Measurements from ENCODE around the gene FRG2.
"Not testable (repeated sequence)": the region's sequence is repeated elsewhere in the genome, so short reads cannot be mapped to it uniquely, and the experiment has no call there.

The FRG2 gene

DNA sequence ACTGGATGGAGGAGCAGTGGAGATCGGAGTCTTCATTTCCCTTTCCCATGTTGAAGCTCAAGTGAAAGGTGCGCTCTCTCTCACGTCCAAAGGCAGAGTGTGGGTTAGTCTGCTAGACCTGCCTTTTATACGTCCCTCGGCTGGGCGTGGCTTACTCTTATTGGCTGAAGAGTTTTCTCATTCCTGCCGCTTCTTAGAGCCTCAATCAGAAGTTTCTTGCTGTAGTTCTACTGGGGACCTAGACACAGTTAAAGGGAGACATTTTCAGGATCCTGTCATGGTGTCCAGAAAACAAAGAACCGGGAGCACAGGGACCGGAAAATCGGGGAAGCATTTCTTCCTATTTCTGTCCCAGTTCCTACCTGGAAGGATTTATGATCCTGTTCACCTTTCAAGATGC, at the start of gene FRG2:
TSS of gene FRG2 (minus strand) at position 101 of the 400 bp plus-strand sequence. CDS start at position 49, 52 bp downstream.
- DNase-seq: not testable (repeated sequence)

DNA sequence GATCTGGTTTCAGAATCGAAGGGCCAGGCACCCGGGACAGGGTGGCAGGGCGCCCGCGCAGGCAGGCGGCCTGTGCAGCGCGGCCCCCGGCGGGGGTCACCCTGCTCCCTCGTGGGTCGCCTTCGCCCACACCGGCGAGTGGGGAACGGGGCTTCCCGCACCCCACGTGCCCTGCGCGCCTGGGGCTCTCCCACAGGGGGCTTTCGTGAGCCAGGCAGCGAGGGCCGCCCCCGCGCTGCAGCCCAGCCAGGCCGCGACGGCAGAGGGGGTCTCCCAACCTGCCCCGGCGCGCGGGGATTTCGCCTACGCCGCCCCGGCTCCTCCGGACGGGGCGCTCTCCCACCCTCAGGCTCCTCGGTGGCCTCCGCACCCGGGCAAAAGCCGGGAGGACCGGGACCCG, 41.3 kb upstream of the FRG2 start:
- DNase-seq: not testable (repeated sequence)

DNA sequence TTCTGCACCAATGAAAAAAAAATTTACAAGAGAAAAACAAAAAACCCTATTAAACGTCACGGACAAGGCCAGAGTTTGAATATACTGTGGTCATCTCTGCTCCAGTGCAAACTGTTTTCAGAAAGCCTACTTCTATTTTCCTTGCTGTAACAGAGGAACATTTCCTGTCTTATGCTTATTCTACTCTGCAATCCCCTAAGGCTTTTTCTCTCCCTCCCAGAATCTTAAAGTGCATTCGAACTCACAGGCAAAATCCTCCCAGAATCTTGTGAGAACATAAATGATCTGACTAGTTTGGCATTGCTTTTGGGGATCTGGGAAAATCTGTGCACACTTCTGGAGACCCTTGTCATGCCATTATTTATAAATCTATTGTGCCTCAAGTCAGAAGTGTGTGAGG, 37.7 kb upstream of the FRG2 start:
- DNase-seq: not testable (repeated sequence)

DNA sequence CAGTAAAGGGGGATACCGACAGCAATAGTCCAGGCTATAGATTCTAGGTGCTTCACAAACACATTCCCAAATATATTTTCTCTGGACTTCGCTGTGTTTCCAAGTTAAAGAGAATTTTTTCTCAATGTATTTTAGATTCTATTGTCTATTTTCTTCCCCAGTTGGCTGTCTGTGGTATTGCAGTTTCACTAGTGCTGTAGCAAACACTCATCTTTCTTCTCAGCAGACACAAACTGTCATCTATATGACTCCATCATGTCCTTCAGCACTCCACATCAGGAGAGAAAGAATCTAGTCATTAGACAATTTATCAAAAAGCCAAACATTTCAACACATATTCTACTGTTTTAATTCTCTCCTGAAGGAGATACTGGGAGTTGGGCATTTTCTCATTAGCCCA, 37.3 kb upstream of the FRG2 start, which contains the start of gene DBET:
TSS of gene DBET (plus strand) at position 161 of the 400 bp plus-strand sequence.
- DNase-seq: not testable (repeated sequence)

DNA sequence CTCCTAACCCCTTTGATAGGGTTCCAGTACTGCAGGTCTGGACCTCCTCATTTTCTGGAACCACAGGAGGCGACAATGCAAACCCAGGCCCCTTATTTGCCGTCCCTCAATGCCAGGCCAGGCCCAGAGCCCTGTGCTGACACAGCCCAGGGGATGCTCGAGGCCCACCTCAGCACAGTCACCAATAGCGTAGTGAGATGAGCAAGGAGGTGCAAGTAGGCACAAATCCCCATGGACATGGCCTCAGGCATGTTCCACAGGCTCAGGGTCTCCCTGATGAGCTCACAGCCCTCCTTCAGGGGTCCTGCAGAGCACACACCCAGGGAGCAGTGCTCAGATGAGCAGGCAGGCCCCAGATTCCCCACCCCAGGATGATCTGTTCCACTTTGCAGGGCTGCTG, 31.9 kb upstream of the FRG2 start:
- DNase-seq: not testable (repeated sequence)

DNA sequence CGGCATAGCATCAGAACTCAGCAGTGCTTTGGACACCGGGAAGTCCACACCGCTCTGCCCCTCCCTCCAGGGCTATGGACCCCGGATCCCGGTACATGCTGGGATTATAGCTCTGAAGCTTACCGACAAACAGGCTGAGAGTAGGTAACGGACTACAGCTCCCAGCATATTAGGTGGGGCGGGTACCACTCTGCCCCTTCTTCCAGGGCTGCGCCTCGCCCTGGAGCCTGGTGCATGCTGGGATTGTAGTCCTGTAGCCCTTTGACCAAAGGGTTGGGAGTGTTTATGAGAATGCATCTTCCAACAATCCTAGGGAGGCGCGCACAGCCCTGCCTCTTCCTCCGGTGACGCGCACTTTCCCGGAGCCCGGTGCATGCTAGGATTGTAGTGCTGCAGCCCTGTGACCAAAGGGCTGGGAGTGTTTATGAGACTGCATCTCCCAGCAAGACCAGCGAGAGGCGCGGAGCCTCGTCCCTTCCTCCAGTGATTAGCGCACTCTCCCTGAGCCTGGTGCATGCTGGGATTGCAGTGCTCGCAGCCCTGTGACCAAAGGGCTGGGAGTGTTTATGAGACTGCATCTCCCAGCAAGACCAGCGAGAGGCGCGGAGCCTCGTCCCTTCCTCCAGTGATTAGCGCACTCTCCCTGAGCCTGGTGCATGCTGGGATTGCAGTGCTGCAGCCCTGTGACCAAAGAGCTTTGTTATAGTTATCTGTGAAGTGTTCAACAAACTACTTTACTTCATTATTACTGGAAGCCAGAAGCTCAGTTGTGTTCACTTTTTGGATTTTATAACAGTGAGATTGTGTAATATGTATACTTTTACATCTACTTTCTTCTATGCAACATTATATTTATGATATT, 22.6 kb upstream of the FRG2 start:
- DNase-seq: not testable (repeated sequence)

DNA sequence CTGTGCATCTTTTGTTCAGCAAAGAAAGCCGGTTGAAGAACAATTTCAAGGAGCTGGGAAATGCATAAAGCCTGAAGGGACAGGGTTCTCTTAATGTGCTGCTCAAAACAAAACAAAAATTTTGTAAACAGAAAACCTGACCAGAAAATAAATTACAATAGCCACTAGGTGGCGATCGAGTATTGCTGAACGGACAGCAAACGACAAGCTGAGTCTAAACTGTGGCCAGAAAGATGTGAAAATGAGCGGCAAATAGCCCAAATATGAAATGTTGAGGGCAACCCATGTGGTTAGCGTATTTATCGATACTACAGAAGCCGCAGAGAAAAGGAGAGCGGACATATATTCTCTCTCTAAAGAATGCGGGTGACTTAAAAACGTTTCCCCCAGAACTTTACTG, 20.6 kb upstream of the FRG2 start:
- not testable (repeated sequence) for DNase-seq

DNA sequence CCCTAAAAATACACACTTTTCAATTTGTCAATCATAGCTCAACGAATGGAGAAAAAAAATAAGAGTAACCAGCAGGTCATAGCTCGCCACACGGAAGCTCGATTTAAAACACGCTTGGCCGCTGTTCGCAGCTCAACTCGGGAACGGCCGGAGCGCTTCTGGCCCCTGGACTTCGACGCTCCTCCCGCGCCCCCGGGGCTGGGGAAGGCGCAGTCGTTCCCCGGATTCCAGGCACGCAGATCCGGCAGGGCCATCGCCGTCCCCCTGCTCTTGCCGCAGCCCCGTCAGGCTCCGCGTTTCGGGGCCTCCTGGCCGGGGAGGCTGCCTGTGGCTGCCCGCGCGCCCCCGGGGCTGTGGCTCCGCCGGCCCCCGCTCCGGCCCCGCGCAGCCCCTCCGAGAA, 13.8 kb upstream of the FRG2 start:
- DNase-seq: not testable (repeated sequence)

DNA sequence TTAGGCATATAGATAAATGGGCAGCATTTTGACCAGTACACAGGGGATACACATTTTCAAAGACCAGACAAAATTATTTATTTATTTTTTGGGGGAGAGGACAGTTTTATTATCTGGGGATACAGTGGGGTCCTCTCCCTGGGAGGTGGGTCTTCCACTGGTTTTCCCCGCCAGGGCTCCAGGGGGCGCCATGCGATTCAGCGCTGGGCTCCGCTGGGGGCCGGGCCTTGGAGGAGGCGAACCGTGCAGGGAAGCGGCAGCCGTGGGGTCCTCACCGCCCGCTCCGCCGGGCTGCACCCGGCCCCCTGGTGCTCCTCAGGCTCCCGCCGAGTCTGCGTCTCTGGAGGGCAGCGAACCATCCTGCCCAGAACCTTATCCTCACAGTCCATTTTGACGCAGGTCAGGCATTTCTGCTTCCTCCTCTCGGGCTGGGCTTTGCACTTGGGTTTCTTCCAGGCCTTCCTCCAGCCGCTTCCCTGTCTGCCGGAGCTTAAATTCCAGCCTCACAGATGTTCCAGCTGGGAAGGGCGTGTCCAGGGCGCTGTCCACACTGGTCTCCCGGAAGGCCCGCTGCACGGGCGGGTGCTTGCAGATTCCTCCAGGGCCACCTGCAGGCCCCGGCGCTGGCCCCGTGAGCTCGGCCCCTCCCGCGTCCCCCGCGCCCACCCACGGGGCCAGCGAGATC, 10.8 kb upstream of the FRG2 start:
- DNase-seq: not testable (repeated sequence)

DNA sequence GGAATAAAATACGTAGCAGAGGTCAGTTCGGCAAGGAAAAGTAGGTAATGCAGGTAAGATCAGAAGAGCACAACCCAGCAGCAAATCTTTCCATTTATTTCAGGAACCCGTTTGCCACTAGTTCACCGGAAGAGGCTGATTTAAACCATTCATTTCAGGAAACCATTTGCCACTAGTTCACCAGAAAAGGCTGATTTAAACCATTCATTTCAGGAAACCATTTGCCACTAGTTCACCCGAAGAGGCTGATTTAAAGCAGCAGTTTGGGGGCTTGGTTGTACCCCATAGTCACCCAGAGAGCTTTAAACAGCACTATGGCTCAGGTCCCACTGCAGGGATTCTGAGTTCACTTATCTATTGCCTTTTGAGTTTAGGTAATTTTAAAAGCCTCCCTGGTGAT, 4.2 kb upstream of the FRG2 start:
- DNase-seq: not testable (repeated sequence)

DNA sequence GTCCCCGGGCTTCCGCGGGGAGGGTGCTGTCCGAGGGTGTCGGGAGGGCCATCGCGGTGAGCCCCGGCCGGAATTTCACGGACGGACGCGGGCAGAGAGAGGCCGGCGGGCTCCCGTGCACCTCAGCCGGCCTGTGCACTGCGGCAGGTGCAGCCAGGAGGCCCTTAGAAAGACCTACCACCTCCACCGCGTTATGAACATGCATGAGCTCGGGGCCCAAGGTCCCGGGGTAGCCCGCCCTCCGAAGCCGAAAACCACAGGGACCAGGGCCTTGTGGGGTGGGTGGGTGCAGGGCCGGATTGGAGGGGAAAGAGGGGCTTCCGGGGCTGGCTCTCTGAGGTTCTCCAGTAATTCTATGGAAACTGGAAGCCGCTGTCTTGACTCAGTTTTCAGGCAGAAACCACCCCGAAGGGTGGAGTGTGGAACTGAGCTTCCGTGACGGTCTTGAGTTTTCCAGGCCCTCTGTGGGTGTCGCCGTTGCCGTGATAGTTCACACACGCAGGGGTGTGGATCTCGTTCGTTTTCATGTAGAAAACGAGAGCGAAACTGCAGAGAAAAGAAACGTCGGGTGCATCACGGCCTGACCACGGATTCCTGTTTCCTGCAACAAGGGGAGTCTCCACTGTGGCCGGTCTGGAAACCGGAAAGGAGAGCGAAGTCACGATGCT, 4.3 kb downstream of the FRG2 start:
- DNase-seq: not testable (repeated sequence)

DNA sequence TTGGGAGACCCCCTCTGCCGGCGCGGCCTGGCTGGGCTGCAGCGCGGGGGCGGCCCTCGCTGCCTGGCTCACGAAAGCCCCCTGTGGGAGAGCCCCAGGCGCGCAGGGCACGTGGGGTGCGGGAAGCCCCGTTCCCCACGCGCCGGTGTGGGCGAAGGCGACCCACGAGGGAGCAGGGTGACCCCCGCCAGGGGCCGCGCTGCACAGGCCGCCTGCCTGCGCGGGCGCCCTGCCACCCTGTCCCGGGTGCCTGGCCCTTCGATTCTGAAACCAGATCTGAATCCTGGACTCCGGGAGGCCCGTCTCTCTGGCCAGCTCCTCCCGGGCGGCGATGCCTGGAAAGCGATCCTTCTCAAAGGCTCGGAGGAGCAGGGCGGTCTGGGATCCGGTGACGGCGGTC, 5.1 kb downstream of the FRG2 start:
- not testable (repeated sequence) for DNase-seq

DNA sequence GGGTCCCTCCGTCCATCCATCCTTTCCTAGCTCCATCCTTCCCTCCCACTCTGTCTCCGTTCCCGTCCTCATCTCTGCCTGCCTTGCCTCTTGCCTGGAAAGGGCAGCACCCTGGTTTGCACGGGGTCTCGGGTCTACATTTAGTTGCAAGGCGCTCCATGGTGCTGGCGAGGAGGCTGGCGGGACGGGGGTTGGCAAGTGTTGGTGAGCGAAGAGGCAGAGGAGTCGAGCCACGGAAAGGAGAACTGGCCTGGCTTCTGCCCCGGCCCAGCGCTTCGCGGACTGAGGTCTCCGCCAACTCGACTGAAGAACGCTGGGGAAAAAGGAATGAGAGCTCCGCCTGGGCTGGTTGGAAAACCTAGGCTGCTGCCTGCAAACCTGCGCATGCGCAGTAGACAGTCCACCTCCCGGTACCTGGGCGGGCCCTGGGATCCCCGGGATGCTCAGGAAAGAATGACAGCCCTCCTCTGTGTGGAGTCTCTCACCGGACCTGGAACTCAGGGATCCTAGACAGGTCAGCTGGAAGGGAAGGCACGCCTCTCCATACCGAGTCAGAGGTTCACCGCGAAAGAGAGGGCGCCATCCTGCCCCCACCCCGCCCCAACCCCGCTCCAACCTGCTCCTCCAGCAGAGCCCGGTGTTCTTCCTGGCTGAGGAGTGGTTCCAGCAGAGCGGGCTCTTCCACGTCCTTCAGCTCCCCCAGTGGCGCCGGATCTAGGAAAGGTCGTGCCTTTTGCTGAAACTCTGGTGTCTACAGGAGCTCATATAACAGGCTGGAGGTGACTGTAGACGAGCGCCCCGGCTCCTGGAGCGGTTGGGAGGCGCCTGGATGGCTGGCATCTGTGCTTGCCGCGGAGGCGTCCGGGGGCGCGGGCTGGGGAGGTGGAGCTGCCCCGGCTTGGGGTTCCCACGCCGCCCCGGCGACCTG, 6.0 kb downstream of the FRG2 start:
- DNase-seq: no peak

DNA sequence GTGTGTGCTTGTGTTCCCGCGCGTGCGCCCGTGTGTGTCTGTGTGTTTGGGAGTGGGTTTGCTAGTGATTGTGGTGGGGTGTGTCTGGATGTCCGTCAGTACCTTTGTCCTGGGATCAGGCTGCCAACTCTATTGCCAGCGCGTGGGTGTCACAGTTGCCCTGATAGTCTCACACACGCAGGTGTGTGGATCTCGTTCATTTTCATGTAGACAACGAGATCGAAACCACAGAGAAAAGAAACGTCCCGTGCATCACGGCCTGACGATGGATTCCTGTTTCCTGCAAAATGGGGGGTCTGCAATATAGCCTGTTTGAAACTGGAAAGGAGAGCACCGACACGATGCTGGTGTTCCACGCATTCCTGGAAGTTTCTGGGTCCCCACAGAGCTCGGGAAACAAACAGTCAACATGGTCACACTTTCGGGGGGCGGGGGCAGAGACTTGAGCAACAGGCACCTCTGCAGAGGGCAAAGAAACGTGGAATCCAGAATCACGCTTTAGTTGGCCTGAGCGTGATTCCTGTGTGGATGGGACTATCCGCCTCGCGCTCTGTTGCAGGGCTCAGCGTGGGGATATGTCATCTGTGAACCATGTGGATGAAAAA, 7.1 kb downstream of the FRG2 start:
- DNase-seq: not testable (repeated sequence)

DNA sequence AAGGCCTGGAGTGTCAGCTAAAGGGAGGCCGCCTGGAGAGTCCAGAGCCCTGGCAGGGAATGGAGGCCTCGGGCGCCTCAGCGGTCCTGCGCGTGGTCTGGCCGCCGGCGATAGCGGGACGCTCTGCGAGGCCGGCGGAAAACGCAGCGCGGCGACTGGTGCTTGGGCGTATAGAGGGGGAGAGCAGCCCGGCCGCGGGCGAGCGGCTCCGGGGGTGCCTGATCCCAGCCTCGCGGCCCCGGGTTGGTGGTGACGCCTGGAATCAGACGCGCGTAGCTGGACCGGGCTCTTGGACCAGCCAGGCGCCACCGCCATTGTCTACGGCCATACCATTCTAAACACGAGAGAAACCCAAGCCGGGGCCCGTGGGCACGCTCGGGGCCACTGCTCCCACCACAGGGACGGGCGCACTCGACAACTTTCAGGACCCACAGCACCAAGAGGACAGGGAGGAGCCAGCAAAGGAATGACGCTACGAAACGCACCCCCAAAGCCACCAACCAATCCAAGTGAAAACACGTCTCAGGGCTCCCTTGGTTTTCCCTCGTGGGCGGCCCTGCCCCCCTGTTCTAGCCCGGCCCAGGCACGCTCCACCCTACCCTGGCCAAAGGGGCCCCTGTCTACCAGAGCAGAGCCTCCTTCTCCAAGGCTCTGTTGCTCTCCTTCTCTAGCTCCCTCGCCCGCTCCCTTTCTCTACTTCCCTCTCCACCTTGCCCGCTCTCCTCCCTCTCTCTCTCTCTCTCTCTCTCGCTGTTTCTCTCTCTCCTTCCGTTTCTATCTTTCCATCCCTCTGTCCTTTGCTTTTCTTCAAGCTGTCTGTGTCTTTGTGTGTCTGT, 7.8 kb downstream of the FRG2 start:
- no peak for DNase-seq

DNA sequence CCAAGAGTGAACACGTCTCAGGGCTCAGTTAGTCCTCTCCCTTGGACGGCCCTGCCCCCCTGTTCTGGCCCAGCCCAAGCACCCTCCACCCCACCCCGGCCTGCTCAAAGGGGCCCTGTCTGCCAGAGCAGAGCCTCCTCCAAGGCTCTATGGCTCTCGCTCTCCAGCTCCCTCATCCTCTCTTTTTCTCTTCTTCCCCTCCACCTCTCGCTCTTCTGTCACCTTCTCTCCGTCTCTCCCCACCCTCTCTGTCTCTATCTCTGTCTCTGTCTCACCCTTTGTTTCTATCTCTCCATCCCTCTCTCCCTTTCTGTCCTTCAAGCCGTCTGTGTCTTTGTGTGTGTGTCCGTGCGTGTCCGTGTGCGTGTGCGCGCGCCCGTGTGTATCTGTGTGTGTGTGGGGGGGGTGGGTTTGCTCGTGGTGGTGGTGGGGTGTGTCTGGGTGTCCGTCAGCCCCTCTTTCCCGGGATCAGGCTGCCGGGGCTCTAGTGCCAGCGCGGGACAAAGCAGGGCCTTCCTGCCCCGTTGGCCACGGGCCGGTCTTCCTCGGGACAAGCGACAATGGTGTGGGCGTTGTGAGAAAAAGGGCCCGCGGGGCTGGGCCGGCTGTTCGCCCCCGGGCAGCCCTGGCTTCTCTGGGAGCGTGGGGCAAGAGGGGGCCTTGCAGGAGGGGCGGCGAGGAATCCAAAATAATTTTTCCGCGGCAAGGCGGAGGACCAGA, 8.7 kb downstream of the FRG2 start:
- DNase-seq: no peak

DNA sequence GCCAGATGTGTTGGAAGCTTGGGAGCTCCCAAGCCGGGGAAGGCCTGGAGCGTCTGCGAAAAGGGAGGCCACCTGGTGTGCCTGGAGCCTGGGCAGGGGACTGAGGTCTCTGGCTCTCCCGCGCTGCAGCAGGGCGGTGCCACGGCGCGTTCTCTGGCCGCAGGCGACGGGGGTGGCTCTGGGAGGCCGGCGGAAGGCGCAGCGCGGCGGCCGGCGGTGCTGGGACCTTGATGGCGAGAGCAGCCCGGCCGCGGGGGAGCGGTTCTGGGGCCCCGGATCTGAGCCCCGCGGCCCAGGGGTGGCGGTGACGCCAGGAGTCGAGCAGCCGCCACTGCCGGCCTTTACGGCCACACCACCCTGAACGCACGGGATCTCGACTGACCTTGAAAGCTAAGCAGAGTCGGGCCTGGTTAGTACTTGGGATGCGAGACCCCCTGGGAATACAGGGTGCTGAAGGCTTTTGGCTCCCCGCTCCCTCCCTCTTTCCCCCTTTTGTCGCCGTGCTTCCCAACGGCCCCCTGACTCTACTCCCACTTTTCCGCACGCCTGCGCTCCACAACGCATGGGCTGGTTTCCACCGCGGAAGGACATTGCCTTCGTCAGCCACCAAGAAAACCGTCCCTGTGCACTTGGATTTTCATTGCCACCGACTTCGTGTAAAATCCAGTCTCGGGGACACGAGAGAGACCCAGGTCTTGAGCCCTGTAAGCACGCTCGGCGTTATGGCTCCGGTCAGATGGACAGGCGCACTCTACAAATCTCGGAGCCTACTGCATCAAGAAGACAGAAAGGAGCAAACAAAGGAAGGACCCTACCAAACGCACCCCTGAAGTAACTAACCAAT, 9.5 kb downstream of the FRG2 start:
- DNase-seq: no peak

DNA sequence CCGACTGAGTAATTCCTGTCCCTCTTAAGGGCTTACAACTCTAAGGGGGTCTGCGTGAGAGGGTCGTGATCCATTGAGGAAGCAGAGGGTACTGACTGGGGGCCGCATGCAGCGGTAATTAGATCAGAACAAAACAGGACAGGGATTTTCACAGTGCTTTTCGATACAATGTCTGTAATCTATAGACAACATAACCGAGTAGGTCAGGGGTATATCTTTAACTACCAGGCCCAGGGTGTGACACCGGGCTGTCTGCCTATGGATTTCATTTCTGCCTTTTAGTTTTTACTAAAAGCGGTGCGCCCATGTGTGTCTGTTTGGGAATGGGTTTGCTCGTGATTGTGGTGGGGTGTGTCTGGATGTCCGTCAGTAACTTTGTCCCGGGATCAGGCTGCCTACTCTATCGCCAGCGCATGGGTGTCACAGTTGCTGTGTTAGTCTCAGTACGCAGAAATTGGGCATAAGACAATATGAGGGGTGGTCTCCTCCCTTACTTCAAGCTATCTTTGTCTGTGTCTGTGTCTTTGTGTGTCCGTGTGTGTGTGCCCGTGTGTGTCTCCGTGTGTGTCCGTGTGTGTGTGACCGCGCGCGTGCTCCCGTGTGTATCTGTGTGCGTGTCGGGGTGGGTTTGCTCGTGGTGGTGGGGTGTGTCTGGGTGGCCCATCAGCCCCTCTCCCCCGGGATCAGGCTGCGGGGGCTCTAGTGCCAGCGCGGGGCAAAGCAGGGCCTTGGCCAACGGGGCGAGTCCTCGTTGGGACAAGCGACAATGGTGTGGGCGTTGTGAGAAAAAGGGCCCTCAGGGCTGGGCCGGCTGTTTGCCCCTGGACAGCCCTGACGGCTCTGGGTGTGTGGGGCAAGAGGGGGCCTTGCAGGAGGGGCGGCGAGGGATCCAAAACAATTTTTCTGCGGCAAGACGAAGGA, 10.4 kb downstream of the FRG2 start:
- no peak for DNase-seq

All from NCI-H510A (cell line).